ENCODE results near the gene TXNRD1.

DNA sequence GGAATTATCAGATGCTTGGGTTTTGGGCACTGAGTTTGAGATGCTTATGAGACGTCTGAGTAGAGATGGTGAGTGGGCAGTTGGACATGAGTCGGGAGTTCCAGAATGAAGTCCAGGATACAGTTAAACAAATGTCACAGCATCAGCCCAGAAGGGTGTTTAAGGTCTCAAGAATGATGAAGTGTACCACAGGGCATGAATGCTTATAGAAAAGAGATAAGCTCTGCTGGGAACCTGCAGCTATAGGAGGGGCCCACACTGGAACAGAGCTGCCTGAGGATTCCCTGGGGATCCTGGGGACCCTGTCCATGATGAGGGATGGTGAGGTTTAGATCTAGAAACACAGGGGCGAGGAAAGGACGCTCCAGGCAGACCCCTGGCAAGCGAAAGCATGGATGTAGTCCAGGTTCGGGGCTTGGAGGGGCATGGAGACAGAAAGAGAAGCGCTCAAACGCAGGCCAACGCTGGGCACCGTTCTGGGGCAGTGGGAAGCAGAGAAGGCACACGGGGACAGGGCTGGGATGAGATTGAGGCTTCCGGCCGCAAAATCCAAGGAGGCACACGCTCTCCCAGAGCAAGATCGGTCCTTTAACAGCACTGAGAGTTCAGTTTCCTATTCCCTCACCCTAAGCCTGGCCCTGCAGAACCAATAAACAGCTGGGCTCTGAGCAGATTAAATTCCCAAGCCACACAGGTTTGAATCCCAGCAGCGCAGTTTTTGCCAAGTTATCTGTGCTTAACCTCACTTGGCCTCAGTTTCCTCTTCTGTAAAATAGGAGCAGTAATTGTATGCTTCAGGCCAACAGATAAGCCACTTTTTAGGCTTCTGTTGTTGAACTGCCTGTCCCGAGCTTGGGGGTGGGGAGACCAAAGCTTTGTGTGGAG, 140.9 kb downstream of the TXNRD1 start:
- TF ChIP-seq, protein P1, sequence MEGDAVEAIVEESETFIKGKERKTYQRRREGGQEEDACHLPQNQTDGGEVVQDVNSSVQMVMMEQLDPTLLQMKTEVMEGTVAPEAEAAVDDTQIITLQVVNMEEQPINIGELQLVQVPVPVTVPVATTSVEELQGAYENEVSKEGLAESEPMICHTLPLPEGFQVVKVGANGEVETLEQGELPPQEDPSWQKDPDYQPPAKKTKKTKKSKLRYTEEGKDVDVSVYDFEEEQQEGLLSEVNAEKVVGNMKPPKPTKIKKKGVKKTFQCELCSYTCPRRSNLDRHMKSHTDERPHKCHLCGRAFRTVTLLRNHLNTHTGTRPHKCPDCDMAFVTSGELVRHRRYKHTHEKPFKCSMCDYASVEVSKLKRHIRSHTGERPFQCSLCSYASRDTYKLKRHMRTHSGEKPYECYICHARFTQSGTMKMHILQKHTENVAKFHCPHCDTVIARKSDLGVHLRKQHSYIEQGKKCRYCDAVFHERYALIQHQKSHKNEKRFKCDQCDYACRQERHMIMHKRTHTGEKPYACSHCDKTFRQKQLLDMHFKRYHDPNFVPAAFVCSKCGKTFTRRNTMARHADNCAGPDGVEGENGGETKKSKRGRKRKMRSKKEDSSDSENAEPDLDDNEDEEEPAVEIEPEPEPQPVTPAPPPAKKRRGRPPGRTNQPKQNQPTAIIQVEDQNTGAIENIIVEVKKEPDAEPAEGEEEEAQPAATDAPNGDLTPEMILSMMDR (conservative IDR thresholded peaks at IDR 0.05 in 1 of 2, IDR thresholded peaks at IDR 0.05 in 1 of 2; ENCODE audit: low read depth in 1 of 2, low read length in 2 of 2) = no peak
- no peak for TF ChIP-seq EZH2 (IDR thresholded peaks at IDR 0.05; ENCODE audit: low read length, missing control alignments)
